ENCODE measurements around the gene CCDC97. TPM values are rescaled to one million over a fixed set of nuclear protein-coding genes. Genes with fewer than 3 reads are reported as not detected.
"Not testable (repeated sequence)": the region's sequence is repeated elsewhere in the genome, so short reads cannot be mapped to it uniquely, and the experiment has no call there.

The CCDC97 gene
- total RNA-seq, 1 donor = 10.1 TPM

GRCh38 chr19:41330946-41331678 is 21.1 kb downstream of the CCDC97 start:
- Histone ChIP-seq H3K4me3 (ENCODE audit: low read length) (no peak overlapping the region), H3K27me3 (ENCODE audit: insufficient read depth, low read length) (no peaks in the 10 kb centered on the region), H3K9me3 (ENCODE audit: low read depth, low read length) (no peaks in the 10 kb centered on the region), H3K4me1 (ENCODE audit: insufficient read depth, low read length) (peaks cover 92% of the 10 kb centered on the region)

- Histone ChIP-seq H3K9me3 (ENCODE audit: low read depth, low read length) (no peaks in the 10 kb centered on the region), H3K4me1 (ENCODE audit: insufficient read depth, low read length) (peaks cover 92% of the 10 kb centered on the region), H3K27me3 (ENCODE audit: insufficient read depth, low read length) (no peaks in the 10 kb centered on the region), H3K4me3 (ENCODE audit: low read length) (no peak overlapping the region)
Measured at GRCh38 chr19:41332000-41332399, 22.0 kb downstream of the CCDC97 start.

DNA sequence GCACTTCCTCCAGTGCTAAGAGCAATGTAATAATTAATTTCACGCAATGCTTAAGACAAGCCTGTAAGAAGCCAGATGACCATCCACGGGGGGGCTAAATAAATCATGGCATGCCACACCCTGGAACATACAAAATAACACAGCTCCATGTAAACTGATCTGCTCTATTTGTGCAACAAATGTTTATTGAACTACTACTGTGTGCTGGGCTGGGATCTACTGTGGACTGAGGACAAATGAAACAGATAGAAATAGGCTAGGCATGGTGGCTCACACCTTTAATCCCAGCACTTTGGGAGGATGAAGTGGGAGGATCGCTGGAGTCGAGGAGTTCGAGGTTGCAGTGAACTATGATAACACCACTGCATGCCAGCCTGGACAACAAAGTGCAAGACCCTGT is 22.5 kb downstream of the CCDC97 start:
- H3K27me3 ChIP-seq (ENCODE audit: insufficient read depth, low read length) = no peaks in the 10 kb centered on the region
- no peak overlapping the region for H3K4me3 ChIP-seq (ENCODE audit: low read length)
- no peaks in the 10 kb centered on the region for H3K9me3 ChIP-seq (ENCODE audit: low read depth, low read length)
- peaks cover 90% of the 10 kb centered on the region for H3K4me1 ChIP-seq (ENCODE audit: insufficient read depth, low read length)

- no peak overlapping the region for H3K4me3 ChIP-seq (ENCODE audit: low read length)
- H3K9me3 ChIP-seq (ENCODE audit: low read depth, low read length) = no peaks in the 10 kb centered on the region
- H3K27me3 ChIP-seq (ENCODE audit: insufficient read depth, low read length) = no peaks in the 10 kb centered on the region
- peaks cover 72% of the 10 kb centered on the region for H3K4me1 ChIP-seq (ENCODE audit: insufficient read depth, low read length)
Measured at GRCh38 chr19:41334793-41335192, 24.8 kb downstream of the CCDC97 start.

DNA sequence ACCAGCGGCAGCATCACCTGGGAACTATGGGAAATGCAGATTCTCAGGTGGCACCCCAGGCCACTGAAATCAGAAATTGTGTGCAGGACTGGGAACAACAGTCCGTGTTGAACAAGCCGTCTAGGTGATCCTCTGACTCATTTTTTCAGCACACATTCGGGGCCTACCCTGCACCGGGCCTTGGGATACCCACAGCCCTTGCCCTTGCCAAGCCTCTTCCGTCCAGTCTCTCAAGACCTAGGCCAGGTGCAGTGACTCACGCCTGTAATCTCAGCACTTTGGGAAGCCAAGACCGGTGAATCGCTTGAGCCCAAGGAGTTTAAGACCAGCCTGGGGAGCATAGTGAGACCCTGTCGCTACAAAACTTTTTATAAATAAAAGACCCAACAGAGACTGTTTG is 25.5 kb downstream of the CCDC97 start:
- peaks cover 72% of the 10 kb centered on the region for H3K4me1 ChIP-seq (ENCODE audit: insufficient read depth, low read length)
- H3K27me3 ChIP-seq (ENCODE audit: insufficient read depth, low read length) = no peaks in the 10 kb centered on the region
- no peak overlapping the region for H3K4me3 ChIP-seq (ENCODE audit: low read length)
- H3K9me3 ChIP-seq (ENCODE audit: low read depth, low read length) = no peaks in the 10 kb centered on the region

DNA sequence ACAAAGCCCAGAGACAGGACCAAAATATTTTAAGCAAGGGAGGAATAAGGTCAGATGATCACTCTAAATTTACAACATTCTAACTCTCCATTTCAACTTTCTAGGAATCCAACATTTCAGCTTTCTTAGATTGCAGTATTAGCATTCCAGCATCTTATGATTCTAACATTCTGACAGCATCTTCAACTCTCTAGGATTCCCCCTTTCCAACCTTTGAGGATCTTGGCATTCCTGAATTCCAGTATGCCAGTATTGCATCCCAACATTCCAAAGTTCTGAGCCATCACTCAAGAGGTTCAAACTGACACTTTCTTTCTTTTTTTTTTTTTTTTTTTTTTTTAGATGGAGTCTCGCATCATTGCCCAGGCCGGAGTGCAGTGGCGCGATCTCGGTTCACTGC is 30.0 kb downstream of the CCDC97 start:
- no peak overlapping the region for H3K4me3 ChIP-seq (ENCODE audit: low read length)
- H3K4me1 ChIP-seq (ENCODE audit: insufficient read depth, low read length) = peaks cover 77% of the 10 kb centered on the region
- no peaks in the 10 kb centered on the region for H3K9me3 ChIP-seq (ENCODE audit: low read depth, low read length)
- no peaks in the 10 kb centered on the region for H3K27me3 ChIP-seq (ENCODE audit: insufficient read depth, low read length)

DNA sequence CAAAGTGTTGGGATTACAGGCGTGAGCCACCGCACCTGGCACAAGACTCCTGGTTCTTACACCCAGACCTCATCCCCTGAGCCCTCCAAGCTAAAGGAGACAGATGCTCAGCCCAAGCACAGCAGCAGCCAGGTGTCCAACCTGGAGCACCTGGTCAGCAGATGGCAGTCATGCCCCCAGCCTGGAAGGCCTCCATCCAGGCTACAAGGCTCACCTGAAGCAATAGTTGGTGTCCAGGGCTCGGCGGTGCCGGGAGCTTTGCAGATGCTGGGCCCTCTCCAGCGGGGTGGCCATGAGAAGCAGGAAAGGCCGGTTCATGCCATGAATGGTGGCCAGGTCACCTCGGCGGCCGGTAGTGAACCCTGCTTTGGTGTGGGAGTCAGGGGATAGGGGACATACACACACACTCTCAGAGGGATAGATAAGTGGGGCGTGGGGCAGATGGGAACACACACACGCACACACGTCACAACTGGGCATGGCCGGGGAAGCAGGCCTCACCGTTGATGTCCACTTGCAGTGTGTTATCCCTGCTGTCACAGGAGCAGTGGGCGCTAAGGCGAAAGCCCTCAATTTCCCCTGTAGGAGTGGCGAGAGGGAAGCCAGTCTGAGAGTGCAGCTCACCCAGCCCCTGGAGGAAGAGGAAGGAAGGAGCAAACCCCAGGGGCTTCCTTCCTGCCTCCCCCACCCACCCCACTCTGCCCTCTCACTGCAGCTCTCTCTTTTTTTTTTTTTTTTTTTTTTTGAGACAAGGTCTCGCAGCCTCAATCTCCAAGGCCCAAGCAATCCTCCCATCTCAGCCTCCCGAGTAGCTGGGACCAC is 31.9 kb downstream of the CCDC97 start:
- Histone ChIP-seq H3K27me3 (ENCODE audit: insufficient read depth, low read length) (no peaks in the 10 kb centered on the region), H3K9me3 (ENCODE audit: low read depth, low read length) (no peaks in the 10 kb centered on the region), H3K4me3 (ENCODE audit: low read length) (peak overlapping the region; percentile 22), H3K4me1 (ENCODE audit: insufficient read depth, low read length) (peaks cover 63% of the 10 kb centered on the region)

- Histone ChIP-seq H3K27me3 (ENCODE audit: insufficient read depth, low read length) (no peaks in the 10 kb centered on the region), H3K9me3 (ENCODE audit: low read depth, low read length) (no peaks in the 10 kb centered on the region), H3K4me1 (ENCODE audit: insufficient read depth, low read length) (peaks cover 73% of the 10 kb centered on the region), H3K4me3 (ENCODE audit: low read length) (no peak overlapping the region)
Measured at GRCh38 chr19:41344162-41344561, 34.2 kb downstream of the CCDC97 start.

GRCh38 chr19:41346916-41347315 is 36.9 kb downstream of the CCDC97 start:
- H3K27me3 ChIP-seq (ENCODE audit: insufficient read depth, low read length); H3K9me3 ChIP-seq (ENCODE audit: low read depth, low read length); H3K4me3 ChIP-seq (ENCODE audit: low read length): not testable (repeated sequence)
- peaks cover 75% of the 10 kb centered on the region for H3K4me1 ChIP-seq (ENCODE audit: insufficient read depth, low read length)

GRCh38 chr19:41350735-41351338 is 40.9 kb downstream of the CCDC97 start:
- Histone ChIP-seq H3K4me1 (ENCODE audit: insufficient read depth, low read length) (peaks cover 62% of the 10 kb centered on the region), H3K9me3 (ENCODE audit: low read depth, low read length) (no peaks in the 10 kb centered on the region), H3K27me3 (ENCODE audit: insufficient read depth, low read length) (no peaks in the 10 kb centered on the region), H3K4me3 (ENCODE audit: low read length) (peak overlapping the region; percentile 82)

- Histone ChIP-seq H3K4me3 (ENCODE audit: low read length) (peak overlapping the region; percentile 82), H3K27me3 (ENCODE audit: insufficient read depth, low read length) (no peaks in the 10 kb centered on the region), H3K4me1 (ENCODE audit: insufficient read depth, low read length) (peaks cover 66% of the 10 kb centered on the region), H3K9me3 (ENCODE audit: low read depth, low read length) (no peaks in the 10 kb centered on the region)
Measured at GRCh38 chr19:41351339-41352245, 41.6 kb downstream of the CCDC97 start.

DNA sequence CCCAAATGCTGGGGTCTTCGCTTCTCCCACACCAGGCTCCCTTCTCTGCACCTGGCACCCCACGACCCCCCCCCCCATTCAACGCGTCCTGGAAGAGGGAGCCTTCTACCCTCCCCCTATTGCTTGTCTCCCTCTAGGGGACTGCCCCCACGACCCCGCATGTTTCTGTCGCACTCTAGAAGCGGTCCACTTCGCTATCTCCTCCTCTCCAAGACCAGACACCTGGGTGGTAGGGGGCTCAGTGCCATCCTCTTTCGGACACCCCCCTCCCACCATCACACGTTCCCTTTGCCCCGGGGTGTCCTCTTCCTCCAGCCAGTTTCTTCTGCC is 42.3 kb downstream of the CCDC97 start:
- peak overlapping the region; percentile 82 for H3K4me3 ChIP-seq (ENCODE audit: low read length)
- H3K4me1 ChIP-seq (ENCODE audit: insufficient read depth, low read length) = peaks cover 70% of the 10 kb centered on the region
- no peaks in the 10 kb centered on the region for H3K27me3 ChIP-seq (ENCODE audit: insufficient read depth, low read length)
- H3K9me3 ChIP-seq (ENCODE audit: low read depth, low read length) = no peaks in the 10 kb centered on the region

DNA sequence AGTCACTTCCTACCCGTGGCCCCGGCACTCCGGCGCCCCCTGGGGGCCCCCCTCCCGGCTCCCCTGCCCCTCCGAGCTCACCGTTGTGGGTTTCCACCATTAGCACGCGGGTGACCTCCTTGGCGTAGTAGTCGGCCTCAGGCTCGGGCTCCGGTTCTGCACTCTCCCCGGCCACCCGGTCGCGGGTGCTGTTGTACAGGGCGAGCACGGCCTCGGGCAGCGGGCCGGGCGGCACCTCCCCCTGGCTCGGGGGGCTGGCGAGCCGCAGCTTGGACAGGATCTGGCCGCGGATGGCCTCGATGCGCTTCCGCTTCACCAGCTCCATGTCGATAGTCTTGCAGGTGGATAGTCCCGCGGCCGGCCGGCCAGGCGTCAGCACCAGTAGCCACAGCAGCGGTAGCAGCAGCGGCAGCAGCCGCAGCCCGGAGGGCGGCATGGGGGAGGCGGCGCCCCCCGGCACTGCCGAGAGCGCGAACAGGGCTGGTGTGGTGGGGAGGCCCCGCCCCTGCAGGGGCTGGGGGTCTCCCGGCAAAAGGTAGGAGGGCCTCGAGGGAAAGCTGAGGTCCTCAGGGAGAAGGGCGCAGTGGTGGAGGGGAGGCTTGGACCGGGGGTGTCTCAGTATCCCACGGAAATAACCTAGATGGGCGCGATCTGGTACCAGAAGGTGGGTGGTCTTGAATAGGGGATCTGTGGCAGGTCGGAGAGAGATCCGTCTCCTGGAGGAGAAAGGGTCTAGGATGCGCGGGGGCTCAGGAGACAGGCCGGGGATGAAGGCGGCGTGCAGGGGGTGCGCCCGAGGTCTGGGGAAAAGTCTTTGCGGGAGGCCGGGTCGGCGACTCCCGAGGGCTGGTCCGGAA is 42.9 kb downstream of the CCDC97 start:
- H3K9me3 ChIP-seq (ENCODE audit: low read depth, low read length) = no peaks in the 10 kb centered on the region

More for the DNA sequence above, 42.9 kb downstream of the CCDC97 start:
- Histone ChIP-seq H3K4me1 (ENCODE audit: insufficient read depth, low read length) (peaks cover 70% of the 10 kb centered on the region), H3K27me3 (ENCODE audit: insufficient read depth, low read length) (no peaks in the 10 kb centered on the region), H3K4me3 (ENCODE audit: low read length) (peak overlapping the region; percentile 82)
